ENCODE results near the gene B4GALNT2.
"Not testable (repeated sequence)": the region's sequence is repeated elsewhere in the genome, so short reads cannot be mapped to it uniquely, and the experiment has no call there.

The B4GALNT2 gene

GRCh38 chr17:49184522-49184921 is 52.0 kb downstream of the B4GALNT2 start:
- H3K9me3 ChIP-seq (ENCODE audit: control insufficient read depth, low read depth, low read length); H3K27me3 ChIP-seq (ENCODE audit: control insufficient read depth, insufficient read depth, low read length); H3K4me3 ChIP-seq (ENCODE audit: low read length); H3K4me1 ChIP-seq (ENCODE audit: control insufficient read depth, low read depth, low read length); H3K9ac ChIP-seq (ENCODE audit: low read length); H3K36me3 ChIP-seq (ENCODE audit: control insufficient read depth, low read depth, low read length); H3K27ac ChIP-seq (ENCODE audit: low read length): not testable (repeated sequence)

- not testable (repeated sequence) for H3K27me3 ChIP-seq (ENCODE audit: control insufficient read depth, insufficient read depth, low read length); H3K9ac ChIP-seq (ENCODE audit: low read length); H3K36me3 ChIP-seq (ENCODE audit: control insufficient read depth, low read depth, low read length); H3K9me3 ChIP-seq (ENCODE audit: control insufficient read depth, low read depth, low read length); H3K4me3 ChIP-seq (ENCODE audit: low read length); H3K4me1 ChIP-seq (ENCODE audit: control insufficient read depth, low read depth, low read length); H3K27ac ChIP-seq (ENCODE audit: low read length)
Observed at GRCh38 chr17:49185381-49185780, 52.8 kb downstream of the B4GALNT2 start.

GRCh38 chr17:49187301-49187700 is 54.7 kb downstream of the B4GALNT2 start:
- Histone ChIP-seq H3K27me3 (ENCODE audit: control insufficient read depth, insufficient read depth, low read length) (no peaks in the 10 kb centered on the region), H3K4me3 (ENCODE audit: low read length) (no peak overlapping the region), H3K9ac (ENCODE audit: low read length) (no peak overlapping the region), H3K36me3 (ENCODE audit: control insufficient read depth, low read depth, low read length) (no peaks in the 10 kb centered on the region), H3K9me3 (ENCODE audit: control insufficient read depth, low read depth, low read length) (no peaks in the 10 kb centered on the region), H3K4me1 (ENCODE audit: control insufficient read depth, low read depth, low read length) (no peaks in the 10 kb centered on the region), H3K27ac (ENCODE audit: low read length) (no peak overlapping the region)

- H3K9ac ChIP-seq (ENCODE audit: low read length): no peak overlapping the region
- no peaks in the 10 kb centered on the region for H3K27me3 ChIP-seq (ENCODE audit: control insufficient read depth, insufficient read depth, low read length)
- no peak overlapping the region for H3K27ac ChIP-seq (ENCODE audit: low read length)
- H3K4me1 ChIP-seq (ENCODE audit: control insufficient read depth, low read depth, low read length): peaks cover 6% of the 10 kb centered on the region
- H3K4me3 ChIP-seq (ENCODE audit: low read length): no peak overlapping the region
- H3K36me3 ChIP-seq (ENCODE audit: control insufficient read depth, low read depth, low read length): no peaks in the 10 kb centered on the region
- H3K9me3 ChIP-seq (ENCODE audit: control insufficient read depth, low read depth, low read length): no peaks in the 10 kb centered on the region
Observed at GRCh38 chr17:49190932-49191331, 58.4 kb downstream of the B4GALNT2 start.

GRCh38 chr17:49191409-49191916 is 58.9 kb downstream of the B4GALNT2 start:
- H3K27me3 ChIP-seq (ENCODE audit: control insufficient read depth, insufficient read depth, low read length): no peaks in the 10 kb centered on the region
- H3K4me1 ChIP-seq (ENCODE audit: control insufficient read depth, low read depth, low read length): peaks cover 6% of the 10 kb centered on the region
- H3K27ac ChIP-seq (ENCODE audit: low read length): peak overlapping the region; percentile 62

GRCh38 chr17:49191917-49192741 is 59.6 kb downstream of the B4GALNT2 start:
- Histone ChIP-seq H3K36me3 (ENCODE audit: control insufficient read depth, low read depth, low read length) (no peaks in the 10 kb centered on the region), H3K9ac (ENCODE audit: low read length) (peak overlapping the region; percentile 91), H3K4me1 (ENCODE audit: control insufficient read depth, low read depth, low read length) (peaks cover 6% of the 10 kb centered on the region), H3K9me3 (ENCODE audit: control insufficient read depth, low read depth, low read length) (no peaks in the 10 kb centered on the region), H3K27me3 (ENCODE audit: control insufficient read depth, insufficient read depth, low read length) (no peaks in the 10 kb centered on the region), H3K27ac (ENCODE audit: low read length) (peak overlapping the region; percentile 62), H3K4me3 (ENCODE audit: low read length) (peak overlapping the region; percentile 97)

More at GRCh38 chr17:49191409-49191916, 58.9 kb downstream of the B4GALNT2 start:
- Histone ChIP-seq H3K9ac (ENCODE audit: low read length) (peak overlapping the region; percentile 91), H3K9me3 (ENCODE audit: control insufficient read depth, low read depth, low read length) (no peaks in the 10 kb centered on the region), H3K36me3 (ENCODE audit: control insufficient read depth, low read depth, low read length) (no peaks in the 10 kb centered on the region), H3K4me3 (ENCODE audit: low read length) (peak overlapping the region; percentile 97)

GRCh38 chr17:49193513-49194296 is 61.1 kb downstream of the B4GALNT2 start:
- Histone ChIP-seq H3K4me3 (ENCODE audit: low read length) (peak overlapping the region; percentile 97), H3K36me3 (ENCODE audit: control insufficient read depth, low read depth, low read length) (no peaks in the 10 kb centered on the region), H3K9ac (ENCODE audit: low read length) (peak overlapping the region; percentile 91), H3K27me3 (ENCODE audit: control insufficient read depth, insufficient read depth, low read length) (no peaks in the 10 kb centered on the region), H3K9me3 (ENCODE audit: control insufficient read depth, low read depth, low read length) (no peaks in the 10 kb centered on the region), H3K4me1 (ENCODE audit: control insufficient read depth, low read depth, low read length) (peaks cover 6% of the 10 kb centered on the region), H3K27ac (ENCODE audit: low read length) (no peak overlapping the region)

GRCh38 chr17:49194297-49194607 is 61.7 kb downstream of the B4GALNT2 start:
- Histone ChIP-seq H3K27me3 (ENCODE audit: control insufficient read depth, insufficient read depth, low read length) (no peaks in the 10 kb centered on the region), H3K27ac (ENCODE audit: low read length) (no peak overlapping the region), H3K9me3 (ENCODE audit: control insufficient read depth, low read depth, low read length) (no peaks in the 10 kb centered on the region), H3K9ac (ENCODE audit: low read length) (no peak overlapping the region), H3K36me3 (ENCODE audit: control insufficient read depth, low read depth, low read length) (no peaks in the 10 kb centered on the region), H3K4me3 (ENCODE audit: low read length) (peak overlapping the region; percentile 97), H3K4me1 (ENCODE audit: control insufficient read depth, low read depth, low read length) (peaks cover 6% of the 10 kb centered on the region)

GRCh38 chr17:49195751-49196150 is 63.2 kb downstream of the B4GALNT2 start:
- Histone ChIP-seq H3K4me3 (ENCODE audit: low read length) (no peak overlapping the region), H3K9me3 (ENCODE audit: control insufficient read depth, low read depth, low read length) (no peaks in the 10 kb centered on the region), H3K27ac (ENCODE audit: low read length) (no peak overlapping the region), H3K27me3 (ENCODE audit: control insufficient read depth, insufficient read depth, low read length) (no peaks in the 10 kb centered on the region), H3K36me3 (ENCODE audit: control insufficient read depth, low read depth, low read length) (no peaks in the 10 kb centered on the region), H3K9ac (ENCODE audit: low read length) (no peak overlapping the region), H3K4me1 (ENCODE audit: control insufficient read depth, low read depth, low read length) (peaks cover 6% of the 10 kb centered on the region)

- no peak overlapping the region for H3K27ac ChIP-seq (ENCODE audit: low read length)
- H3K4me3 ChIP-seq (ENCODE audit: low read length): no peak overlapping the region
- no peaks in the 10 kb centered on the region for H3K27me3 ChIP-seq (ENCODE audit: control insufficient read depth, insufficient read depth, low read length)
- no peaks in the 10 kb centered on the region for H3K9me3 ChIP-seq (ENCODE audit: control insufficient read depth, low read depth, low read length)
- no peaks in the 10 kb centered on the region for H3K36me3 ChIP-seq (ENCODE audit: control insufficient read depth, low read depth, low read length)
- H3K4me1 ChIP-seq (ENCODE audit: control insufficient read depth, low read depth, low read length): peaks cover 6% of the 10 kb centered on the region
- H3K9ac ChIP-seq (ENCODE audit: low read length): no peak overlapping the region
Observed at GRCh38 chr17:49196520-49196919, 64.0 kb downstream of the B4GALNT2 start.

GRCh38 chr17:49197346-49197998 is 64.9 kb downstream of the B4GALNT2 start:
- no peaks in the 10 kb centered on the region for H3K9me3 ChIP-seq (ENCODE audit: control insufficient read depth, low read depth, low read length)
- no peak overlapping the region for H3K4me3 ChIP-seq (ENCODE audit: low read length)
- no peak overlapping the region for H3K9ac ChIP-seq (ENCODE audit: low read length)
- no peaks in the 10 kb centered on the region for H3K27me3 ChIP-seq (ENCODE audit: control insufficient read depth, insufficient read depth, low read length)
- no peak overlapping the region for H3K27ac ChIP-seq (ENCODE audit: low read length)
- H3K4me1 ChIP-seq (ENCODE audit: control insufficient read depth, low read depth, low read length): peaks cover 6% of the 10 kb centered on the region
- no peaks in the 10 kb centered on the region for H3K36me3 ChIP-seq (ENCODE audit: control insufficient read depth, low read depth, low read length)

All from iPS-18a (cell line).